ENCODE data around the gene CCDC88B.

- TF ChIP-seq JUNB (IDR thresholded peaks at IDR 0.05) (no peak), FOS (IDR thresholded peaks at IDR 0.05; ENCODE audit: borderline replicate concordance, extremely low read depth, insufficient read length) (no peak), EP300 (IDR thresholded peaks at IDR 0.05; ENCODE audit: borderline replicate concordance in 1 of 2, control insufficient read depth in 1 of 2, low read depth in 2 of 2, low read length in 2 of 2) (no peak)
Measured at GRCh38 chr11:64361659-64362058, 21.7 kb downstream of the CCDC88B start.
